K562 (cell line): Measurements from ENCODE around the gene CFAP58. TPM values are rescaled to one million over a fixed set of nuclear protein-coding genes. Genes with fewer than 3 reads are reported as not detected.

Experiments
- ATAC-seq: fragments of 200-7000 bp; cut with Tn5 transposase; 3 replicates; pipeline ENCODE4 v1.9.1; 2020; ENCODE audit warnings: moderate library complexity
- BruUV-seq: library from RNA; stranded (reverse); fragments of 400-500 nt; replicated peaks from 2 replicates; lab custom pipeline; 2021; lab: Mats Ljungman, UMichigan
- CTCF ChIA-PET: fragments of 300-600 bp; formaldehyde crosslinking; extraction: SDS; loops from one replicate; lab custom pipeline; 2021; ENCODE audit warnings: low intra/inter-chr PET ratio; lab: Yijun Ruan, JAX
- POLR2A ChIA-PET: fragments of 300-600, 350-650 bp; sonication (Branson Sonifier 250); formaldehyde crosslinking; extraction: SDS; loops from one replicate; lab custom pipeline; 2021; ENCODE audit warnings: antibody characterized with exemption, inconsistent platforms; lab: Yijun Ruan, JAX
- DNase-seq, 4 experiments: peaks; one replicate each; pipeline versions ENCODE4 v3.0.0 to v3.0.0-alpha.2; 2011 to 2018; ENCODE audit warnings: low spot score in 3 of 4, mixed read lengths in 3 of 4; ENCODE audit errors: extremely low read depth in 1 of 4
- FAIRE-seq: peaks from 2 replicates; lab custom pipeline; 2011; peaks lifted over from hg19 to GRCh38; lab: Jason Lieb, UNC
- H2AFZ ChIP-seq: 2 replicates; pipeline ENCODE4 v1.6.0; 2011; ENCODE audit warnings: low read depth, low read length, control low read depth, inconsistent platforms
- H3K27ac ChIP-seq: fragments of 200-600 bp; 3 replicates; pipeline ENCODE4 v1.8.0; 2011; ENCODE audit warnings: low read depth, mild to moderate bottlenecking, control low read depth, inconsistent platforms, low read length, moderate library complexity, mixed read lengths; ENCODE audit errors: extremely low read depth
- H3K27me3 ChIP-seq, 2 experiments: fragments of 300-600 bp in 1 of 2; 2 replicates in 1 of 2; 3 replicates in 1 of 2; pipeline versions ENCODE4 v1.6.0 to v1.8.0; 2011; ENCODE audit warnings: inconsistent platforms in 2 of 2, low read length in 2 of 2, mild to moderate bottlenecking in 1 of 2, mixed read lengths in 1 of 2, moderate library complexity in 1 of 2; ENCODE audit not compliant: control insufficient read depth in 2 of 2, insufficient read depth in 2 of 2
- H3K36me3 ChIP-seq: fragments of 300-600 bp; 3 replicates; pipeline ENCODE4 v1.8.0; 2011; ENCODE audit warnings: mild to moderate bottlenecking, low read length, inconsistent platforms; ENCODE audit not compliant: control insufficient read depth, insufficient read depth
- H3K4me1 ChIP-seq, 2 experiments: fragments of 200-600 bp in 1 of 2; replicated peaks in 1 of 2; 2 replicates in 1 of 2; 3 replicates in 1 of 2; pipeline versions ENCODE4 v1.5.1 to v1.8.0; 2011; ENCODE audit warnings: inconsistent platforms in 2 of 2, low read length in 2 of 2, mild to moderate bottlenecking in 1 of 2, mixed read lengths in 1 of 2, moderate library complexity in 1 of 2; ENCODE audit not compliant: control insufficient read depth in 2 of 2, insufficient read depth in 2 of 2
- H3K4me2 ChIP-seq: 2 replicates; pipeline ENCODE4 v1.6.1; 2011; ENCODE audit warnings: low read length, control low read depth, inconsistent platforms, mixed read lengths; ENCODE audit not compliant: insufficient read depth
- H3K4me3 ChIP-seq: fragments of 200-600 bp; sonication (generic), shearing (Covaris generic); 2 replicates; pipeline ENCODE4 v1.5.1; 2016; ENCODE audit warnings: control low read depth, inconsistent platforms
- H3K79me2 ChIP-seq: fragments of 200-600 bp; 3 replicates; pipeline ENCODE4 v1.8.0; 2011; ENCODE audit warnings: low read length, inconsistent platforms; ENCODE audit not compliant: control insufficient read depth, insufficient read depth
- H3K9ac ChIP-seq, 2 experiments: 2 replicates each; pipeline versions ENCODE4 v1.6.0 to v1.6.1; 2011; ENCODE audit warnings: low read depth in 2 of 2, low read length in 2 of 2, control low read depth in 1 of 2, inconsistent platforms in 1 of 2, mild to moderate bottlenecking in 1 of 2, mixed read lengths in 1 of 2; ENCODE audit not compliant: insufficient read depth in 1 of 2
- H3K9me1 ChIP-seq: one replicate; pipeline ENCODE4 v1.6.0; 2011; ENCODE audit warnings: inconsistent platforms, mild to moderate bottlenecking, low read length, moderate library complexity; ENCODE audit not compliant: control insufficient read depth, insufficient read depth
- H3K9me3 ChIP-seq: replicated peaks from 2 replicates; pipeline ENCODE4 v1.5.1; 2011; ENCODE audit warnings: low read depth, low read length, inconsistent platforms; ENCODE audit not compliant: control insufficient read depth, insufficient read depth
- H4K20me1 ChIP-seq: replicated peaks from 2 replicates; pipeline ENCODE4 v1.6.1; 2011; ENCODE audit warnings: low read length, inconsistent platforms, mixed read lengths; ENCODE audit not compliant: control insufficient read depth, insufficient read depth
- BCOR ChIP-seq: fragments of 450-650 bp; IDR thresholded peaks from 2 replicates; pipeline ENCODE4 v1.6.1; 2016
- FOXJ3 ChIP-seq: sonication (generic); formaldehyde crosslinking; IDR thresholded peaks from 2 replicates; pipeline ENCODE4 v1.4.0; 2020; ENCODE audit warnings: mild to moderate bottlenecking, missing genetic modification reagents
- KLF1 ChIP-seq: fragments of 450-650 bp; IDR thresholded peaks from 2 replicates; pipeline ENCODE4 v1.6.1; 2016; ENCODE audit warnings: missing genetic modification characterization, missing compliant biosample characterization
- NR1H2 ChIP-seq: sonication (generic); formaldehyde crosslinking; IDR thresholded peaks from 2 replicates; pipeline ENCODE4 v1.4.0; 2020; ENCODE audit warnings: mild to moderate bottlenecking, missing genetic modification reagents
- PHF21A ChIP-seq: fragments of 450-650 bp; IDR thresholded peaks from 2 replicates; pipeline ENCODE4 v1.6.1; 2017; ENCODE audit warnings: low read depth, borderline replicate concordance
- REST ChIP-seq, 2 experiments: fragments of 450-650 bp; formaldehyde crosslinking in 1 of 2; IDR thresholded peaks; 2 replicates each; pipeline versions ENCODE4 v1.4.0 to v1.6.1; 2014 to 2020; ENCODE audit warnings: mild to moderate bottlenecking in 2 of 2, borderline replicate concordance in 1 of 2, low read depth in 1 of 2
- TGIF2 ChIP-seq: sonication (generic); formaldehyde crosslinking; IDR thresholded peaks from 2 replicates; pipeline ENCODE4 v1.8.1; 2022; ENCODE audit warnings: mild to moderate bottlenecking, missing genetic modification reagents, moderate library complexity
- ZBTB11 ChIP-seq, 3 experiments: fragments of 200-800 bp in 1 of 3; fragments of 250-450 bp in 1 of 3; fragments of 450-650 bp in 1 of 3; sonication (Bioruptor Pico) in 1 of 3; sonication (Bioruptor generic) in 1 of 3; formaldehyde crosslinking in 1 of 3; IDR thresholded peaks; 2 replicates each; pipeline versions ENCODE4 v1.6.1 to v1.8.0; 2016 to 2022; ENCODE audit warnings: mild to moderate bottlenecking in 2 of 3, missing genetic modification characterization in 2 of 3, missing compliant biosample characterization in 1 of 3, moderate library complexity in 1 of 3
- ZNF24 ChIP-seq: fragments of 450-650 bp; IDR thresholded peaks from 2 replicates; pipeline ENCODE4 v1.6.1; 2016
- ZNF277 ChIP-seq: fragments of 250-450 bp; sonication (Bioruptor Pico); IDR thresholded peaks from 2 replicates; pipeline ENCODE4 v1.8.0; 2022; ENCODE audit warnings: inconsistent platforms, mild to moderate bottlenecking, moderate library complexity, borderline replicate concordance
- WGBS: fragments of 100-300 bp; shearing (Covaris generic); methylation state at CpG from one replicate; pipeline ENCODE4 v1.1.6; 2016; ENCODE audit warnings: low coverage, mixed read lengths; ENCODE audit not compliant: insufficient coverage; ENCODE audit errors: missing lambda C conversion rate; 5-methylcytosine and 5-hydroxymethylcytosine counted together
- in situ Hi-C: fragments of 300-500 bp; cut with MboI; formaldehyde crosslinking; loops from 4 replicates; pipeline ENCODE4 v1.15.0; 2018; ENCODE audit warnings: inconsistent platforms, mixed read lengths
- intact Hi-C: fragments of 100-400 bp; cut with micrococcal nuclease; formaldehyde crosslinking; loops from 2 replicates; pipeline ENCODE4 v1.14.2; 2022
- polyA plus RNA-seq, 8 experiments: library from polyadenylated mRNA; depleted of rRNA in 4 of 8; stranded (reverse) in 5 of 8; unstranded in 3 of 8; fragments of >200 nt; fragmentation: Nextera tagmentation in 2 of 8; fragmentation: Illumina TruSeq in 1 of 8; extraction: Ambion mirVana in 2 of 8; extraction: Trizol in 1 of 8; gene quantifications; 2 replicates each; pipeline versions ENCODE4 v1.2.1 to v1.2.3, GENCODE V29; 2011 to 2014; ENCODE audit warnings: inconsistent platforms in 1 of 8, missing spikeins in 1 of 8
- total RNA-seq, 7 experiments: library from RNA; depleted of rRNA in 6 of 7; stranded (reverse); fragments of >200 nt in 6 of 7; fragmentation: Illumina TruSeq in 2 of 7; extraction: Trizol in 2 of 7; gene quantifications; 2 replicates each; pipeline versions ENCODE4 v1.2.1 to v1.2.3, GENCODE V29; 2011 to 2021; ENCODE audit warnings: low replicate concordance in 1 of 7

Gene CFAP58
- total and polyA plus RNA-seq, 9 of the 15 experiments (the other 6 are each of a cell fraction or from before 2014, with no cell fraction given): 0.08 to 2.0 (median 0.71) TPM

GRCh38 chr10:104480797-104481196 lies 127.2 kb downstream of the CFAP58 start:
- H4K20me1 ChIP-seq: no peaks in the 10 kb centered on the region; the same call in 1 of the 2 replicates
- no peaks in the 10 kb centered on the region for H3K9me1 ChIP-seq
- no peak overlapping the region for H3K4me2 ChIP-seq
- FAIRE-seq: no peak
- H3K36me3 ChIP-seq: no peaks in the 10 kb centered on the region
- DNase-seq: no peak
- no peak overlapping the region for H3K9ac ChIP-seq
- in situ Hi-C loops: no loop called here
- WGBS: 0% methylated on average over 2 of the region's 3 CpGs
- ChIA-PET POLR2A (no interaction called here), CTCF (no interaction called here)
- intact Hi-C loops: no loop called here
- H2AFZ ChIP-seq: no peak overlapping the region
- ATAC-seq: no peak
- H3K27ac ChIP-seq: no peak overlapping the region
- no peaks in the 10 kb centered on the region; a peak in 1 of 5 replicates for H3K27me3 ChIP-seq
- H3K9me3 ChIP-seq: no peaks in the 10 kb centered on the region
- no peak overlapping the region for H3K4me3 ChIP-seq
- no peaks in the 10 kb centered on the region for H3K79me2 ChIP-seq
- no TSS peak for BruUV-seq
- no peaks in the 10 kb centered on the region for H3K4me1 ChIP-seq
- TF ChIP-seq BCOR (no peak), TGIF2 (CRISPR knock-in tag) (no peak), NR1H2 (CRISPR knock-in tag) (no peak), REST (IDR thresholded peaks at IDR 0.05; ENCODE audit: borderline replicate concordance) (no peak), REST (CRISPR knock-in tag; IDR thresholded peaks at IDR 0.05; ENCODE audit: low read depth) (no peak), PHF21A (no peak), FOXJ3 (CRISPR knock-in tag) (no peak), ZBTB11 (CRISPR knock-in tag; IDR thresholded peaks at IDR 0.05) (no peak), ZNF24 (no peak), ZNF277 (CRISPR knock-in tag) (no peak), KLF1 (tag) (no peak)
